SK-N-SH (cell line): ENCODE data around the gene EPS8L2.

ENCODE experiments used
- CHD2 ChIP-seq: fragments of 150-350 bp; IDR thresholded peaks from 2 replicates; pipeline ENCODE4 v1.6.1; 2018; ENCODE audit warnings: low read length; ENCODE audit not compliant: partially characterized antibody
- CTCF ChIP-seq: fragments of 200-600 bp; sonication (generic); IDR thresholded peaks from 2 replicates; pipeline ENCODE4 v1.6.1; 2017; ENCODE audit warnings: antibody characterized with exemption, mild to moderate bottlenecking, moderate library complexity
- EZH2phosphoT487 ChIP-seq: fragments of 200-600 bp; sonication (generic); IDR thresholded peaks from 2 replicates; pipeline ENCODE4 v1.6.1; 2017; ENCODE audit warnings: low read depth, mixed run types, mild to moderate bottlenecking, antibody characterized with exemption, moderate library complexity, borderline replicate concordance
- FOXM1 ChIP-seq: IDR thresholded peaks from 2 replicates; pipeline ENCODE4 v1.4.0; 2012; ENCODE audit warnings: low read depth, mild to moderate bottlenecking
- JUND ChIP-seq: IDR thresholded peaks from 2 replicates; pipeline ENCODE4 v1.4.0; 2012
- MXI1 ChIP-seq: IDR thresholded peaks from 2 replicates; pipeline ENCODE4 v1.6.1; 2012; ENCODE audit warnings: mild to moderate bottlenecking, low read depth, low read length, improper control_type of control experiment
- NFIC ChIP-seq: IDR thresholded peaks from 2 replicates; pipeline ENCODE4 v1.4.0; 2012; ENCODE audit warnings: borderline replicate concordance
- RAD21 ChIP-seq: IDR thresholded peaks from 2 replicates; pipeline ENCODE4 v1.6.1; 2012; ENCODE audit warnings: mild to moderate bottlenecking, low read length
- RFX5 ChIP-seq: IDR thresholded peaks from 2 replicates; pipeline ENCODE4 v1.6.1; 2012; ENCODE audit warnings: mild to moderate bottlenecking, improper control_type of control experiment, low read length
- SMC3 ChIP-seq: IDR thresholded peaks from 2 replicates; pipeline ENCODE4 v1.6.1; 2012; ENCODE audit warnings: low read depth, low read length, improper control_type of control experiment
- TF ChIP-seq, protein P1 (sequence below): IDR thresholded peaks from 2 replicates; pipeline ENCODE4 v1.6.1; 2012; ENCODE audit warnings: mild to moderate bottlenecking, low read depth, low read length, moderate library complexity
- TF ChIP-seq, protein P2 (sequence below): IDR thresholded peaks from 2 replicates; pipeline ENCODE4 v1.4.0; 2012; ENCODE audit warnings: low read depth

GRCh38 chr11:701741-702461 is 4.1 kb upstream of the EPS8L2 start:
- TF ChIP-seq, protein P1, sequence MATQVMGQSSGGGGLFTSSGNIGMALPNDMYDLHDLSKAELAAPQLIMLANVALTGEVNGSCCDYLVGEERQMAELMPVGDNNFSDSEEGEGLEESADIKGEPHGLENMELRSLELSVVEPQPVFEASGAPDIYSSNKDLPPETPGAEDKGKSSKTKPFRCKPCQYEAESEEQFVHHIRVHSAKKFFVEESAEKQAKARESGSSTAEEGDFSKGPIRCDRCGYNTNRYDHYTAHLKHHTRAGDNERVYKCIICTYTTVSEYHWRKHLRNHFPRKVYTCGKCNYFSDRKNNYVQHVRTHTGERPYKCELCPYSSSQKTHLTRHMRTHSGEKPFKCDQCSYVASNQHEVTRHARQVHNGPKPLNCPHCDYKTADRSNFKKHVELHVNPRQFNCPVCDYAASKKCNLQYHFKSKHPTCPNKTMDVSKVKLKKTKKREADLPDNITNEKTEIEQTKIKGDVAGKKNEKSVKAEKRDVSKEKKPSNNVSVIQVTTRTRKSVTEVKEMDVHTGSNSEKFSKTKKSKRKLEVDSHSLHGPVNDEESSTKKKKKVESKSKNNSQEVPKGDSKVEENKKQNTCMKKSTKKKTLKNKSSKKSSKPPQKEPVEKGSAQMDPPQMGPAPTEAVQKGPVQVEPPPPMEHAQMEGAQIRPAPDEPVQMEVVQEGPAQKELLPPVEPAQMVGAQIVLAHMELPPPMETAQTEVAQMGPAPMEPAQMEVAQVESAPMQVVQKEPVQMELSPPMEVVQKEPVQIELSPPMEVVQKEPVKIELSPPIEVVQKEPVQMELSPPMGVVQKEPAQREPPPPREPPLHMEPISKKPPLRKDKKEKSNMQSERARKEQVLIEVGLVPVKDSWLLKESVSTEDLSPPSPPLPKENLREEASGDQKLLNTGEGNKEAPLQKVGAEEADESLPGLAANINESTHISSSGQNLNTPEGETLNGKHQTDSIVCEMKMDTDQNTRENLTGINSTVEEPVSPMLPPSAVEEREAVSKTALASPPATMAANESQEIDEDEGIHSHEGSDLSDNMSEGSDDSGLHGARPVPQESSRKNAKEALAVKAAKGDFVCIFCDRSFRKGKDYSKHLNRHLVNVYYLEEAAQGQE, result no peak
- no peak for TF ChIP-seq CTCF
- TF ChIP-seq RFX5, result no peak
- TF ChIP-seq NFIC, result no peak
- TF ChIP-seq EZH2phosphoT487, result no peak
- TF ChIP-seq MXI1, result no peak
- no peak for TF ChIP-seq JUND
- TF ChIP-seq RAD21, result no peak
- TF ChIP-seq SMC3, result no peak
- TF ChIP-seq FOXM1, result no peak
- TF ChIP-seq, protein P2, sequence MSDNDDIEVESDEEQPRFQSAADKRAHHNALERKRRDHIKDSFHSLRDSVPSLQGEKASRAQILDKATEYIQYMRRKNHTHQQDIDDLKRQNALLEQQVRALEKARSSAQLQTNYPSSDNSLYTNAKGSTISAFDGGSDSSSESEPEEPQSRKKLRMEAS, result no peak
- no peak for TF ChIP-seq CHD2
